Tongue (tissue), 2 donors: Measurements from ENCODE around the gene CYP27B1. TPM values are rescaled to one million over a fixed set of nuclear protein-coding genes. Genes with fewer than 3 reads are reported as not detected.
A peak's percentile ranks its signal among the peaks of the same experiment; 100 is the strongest.

Experiments used
- DNase-seq: peaks from one replicate; pipeline ENCODE4 v3.0.0-alpha.2; 2015
- total RNA-seq: library from RNA; depleted of rRNA; stranded (reverse); fragments of >200 nt; gene quantifications from one replicate; pipeline ENCODE4 v1.2.3, GENCODE V29; 2014

CYP27B1 gene
- total RNA-seq: 0.10 TPM

- DNase-seq: no peak
Observed at GRCh38 chr12:57766464-57767304, at the start of gene CYP27B1. Gene CYP27B1, minus strand, starts transcription at chr12:57767078. Its CDS starts 37 bp downstream, at chr12:57767041.

DNA sequence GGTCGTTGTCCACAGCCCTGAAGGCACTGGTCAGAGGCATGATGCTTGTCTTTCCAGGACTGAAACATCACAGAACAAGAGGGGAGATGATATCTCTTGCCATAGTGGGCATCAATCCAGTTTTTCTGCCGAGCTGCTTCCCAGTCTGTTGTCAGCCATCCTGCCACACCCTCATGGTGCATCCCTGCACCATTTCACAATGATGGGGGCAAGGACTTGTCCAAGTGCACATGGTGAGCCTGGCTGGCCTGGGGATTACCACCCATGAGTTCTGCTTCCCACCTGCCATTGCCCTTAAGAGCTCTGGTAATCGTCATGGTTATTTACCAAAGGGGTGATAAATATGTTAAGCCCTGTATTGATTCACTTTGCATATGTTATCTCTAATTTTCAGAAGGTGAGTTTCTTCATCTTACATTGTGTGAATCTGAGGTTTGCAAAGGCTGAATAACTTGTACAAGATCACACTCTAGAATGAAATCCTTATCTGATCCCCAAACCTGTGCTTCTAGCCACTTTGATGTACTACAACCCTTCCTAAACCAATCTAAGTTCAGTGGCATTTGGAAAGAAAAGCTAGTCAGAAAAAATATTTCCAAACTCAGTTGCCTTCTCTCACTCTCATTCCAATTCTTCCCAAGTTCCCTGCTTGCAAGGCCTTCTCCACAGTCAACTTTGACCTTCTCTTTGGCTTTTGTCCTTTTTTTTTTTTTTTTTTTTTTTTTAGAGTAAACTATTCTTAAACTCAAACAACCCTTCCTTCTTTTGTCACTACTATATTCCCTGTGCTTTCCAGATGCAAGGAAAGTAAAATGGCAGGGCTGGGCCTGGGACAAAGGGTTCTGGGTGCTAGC lies 49.4 kb upstream of the CYP27B1 start:
- no peak for DNase-seq

DNA sequence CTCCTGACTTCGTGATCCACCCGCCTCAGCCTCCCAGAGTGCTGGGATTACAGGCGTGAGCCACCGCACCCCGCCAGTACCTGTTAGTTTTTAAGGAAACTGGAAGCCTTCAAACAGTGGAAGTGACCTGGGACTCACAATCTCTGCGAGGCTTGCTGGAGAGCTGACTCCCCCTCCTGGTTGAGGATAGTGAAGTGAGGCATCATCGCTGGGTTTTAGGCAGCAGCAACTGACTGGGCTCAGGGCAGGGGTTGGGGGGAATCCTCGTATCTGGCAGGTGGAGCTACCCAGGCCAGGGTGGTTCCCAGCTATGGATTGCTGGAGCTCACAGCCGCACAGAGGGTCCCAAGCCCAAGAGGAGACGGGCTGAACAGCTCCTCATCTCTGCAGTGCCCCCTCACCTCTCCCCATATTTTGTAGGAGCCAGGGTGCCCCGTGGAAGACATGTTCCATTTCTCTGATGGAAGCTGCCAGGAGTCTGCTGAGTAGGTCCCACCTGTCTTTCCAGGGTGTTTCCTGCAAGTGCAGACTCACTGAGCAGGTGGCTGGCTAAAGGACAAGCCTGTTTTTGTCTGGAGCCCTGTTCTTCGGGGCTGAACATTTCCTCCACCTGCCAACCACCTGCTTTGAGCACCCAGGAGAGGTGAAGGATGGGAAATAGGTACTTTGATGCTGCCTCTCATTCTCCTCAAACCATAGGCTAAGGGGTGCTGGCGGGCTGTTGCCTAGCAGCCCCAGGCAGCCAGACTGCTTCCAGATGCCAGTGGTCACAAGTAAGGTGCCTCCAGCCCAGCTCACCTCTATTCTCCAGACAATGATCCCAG lies 48.5 kb upstream of the CYP27B1 start:
- no peak for DNase-seq

DNA sequence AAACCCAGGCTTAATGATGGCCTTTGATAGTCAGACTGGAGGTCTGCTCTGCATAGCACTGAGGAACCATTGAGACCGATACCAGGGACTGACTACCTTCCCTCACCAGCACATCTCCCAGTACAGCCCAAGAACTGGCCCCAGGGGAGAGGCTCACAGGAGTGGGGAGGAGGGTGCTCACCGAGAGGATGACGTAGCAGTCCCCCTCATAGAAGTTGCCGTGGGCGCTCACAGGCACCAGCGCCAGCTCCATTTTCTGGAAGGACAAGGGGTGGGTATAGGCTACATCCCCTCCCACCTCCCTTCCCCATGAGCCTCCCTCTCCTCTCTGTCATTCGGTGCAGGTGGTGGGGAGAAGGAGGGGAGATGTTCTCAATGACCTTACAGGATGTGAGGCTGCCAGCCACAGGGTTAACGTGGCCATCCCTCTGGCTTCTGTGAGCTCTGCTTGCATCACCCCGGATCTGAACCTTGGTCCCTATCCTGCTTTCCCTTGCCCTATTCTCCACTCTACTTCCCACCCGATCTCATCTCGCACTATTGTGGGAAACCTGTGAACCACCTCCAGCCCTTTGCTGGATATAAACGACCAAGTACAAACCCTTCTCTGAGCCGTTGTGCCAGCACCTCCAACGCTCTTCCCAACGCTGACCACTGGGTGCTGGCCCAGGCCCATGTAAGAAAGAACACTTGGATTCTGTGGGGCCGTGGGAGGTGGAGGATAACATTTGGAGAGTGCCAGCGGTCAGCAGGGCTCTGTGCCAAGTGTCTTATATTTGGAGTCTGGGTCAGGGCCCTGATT lies 47.3 kb upstream of the CYP27B1 start:
- no peak for DNase-seq

DNA sequence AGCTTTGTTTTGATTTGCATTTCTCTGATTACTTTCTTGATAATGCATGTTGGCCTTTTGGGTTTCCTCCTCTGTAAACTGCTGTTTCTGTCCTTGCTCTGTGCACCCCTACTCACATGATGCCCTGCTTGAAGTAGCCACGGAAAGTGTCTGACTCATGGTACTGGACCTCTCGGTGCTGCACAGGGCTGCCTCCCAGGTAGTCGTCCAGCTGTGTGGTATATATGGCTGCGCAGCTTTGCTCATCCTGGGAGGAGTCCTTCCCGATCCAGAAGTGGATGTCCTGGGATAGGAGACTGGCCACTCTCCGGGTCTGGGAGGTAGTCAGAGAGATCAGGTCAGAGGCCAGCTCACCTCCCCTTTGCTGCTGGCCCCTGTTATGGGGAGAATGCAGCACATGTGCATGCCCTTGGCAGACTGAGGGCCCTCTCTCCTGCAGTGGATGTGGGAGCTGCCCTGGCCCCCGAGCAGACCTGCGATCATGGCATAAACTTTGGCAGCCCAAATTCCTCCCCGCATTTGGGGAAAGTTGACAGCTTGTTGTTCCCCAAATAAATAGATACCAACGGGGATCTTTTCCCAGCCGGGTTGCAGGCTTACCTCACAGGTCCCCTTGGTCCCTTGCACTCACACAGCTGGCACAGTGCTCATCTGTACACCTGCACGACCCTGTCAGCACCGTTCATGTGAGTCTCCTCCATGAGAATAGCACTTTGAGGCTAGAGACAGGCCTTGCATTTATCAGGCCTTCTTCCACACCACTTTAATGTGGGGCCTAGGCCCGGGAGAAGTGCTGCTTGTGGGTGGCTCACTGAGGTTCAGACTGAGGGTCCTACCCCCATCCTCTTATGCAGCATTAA lies 46.5 kb upstream of the CYP27B1 start:
- DNase-seq: no peak

DNA sequence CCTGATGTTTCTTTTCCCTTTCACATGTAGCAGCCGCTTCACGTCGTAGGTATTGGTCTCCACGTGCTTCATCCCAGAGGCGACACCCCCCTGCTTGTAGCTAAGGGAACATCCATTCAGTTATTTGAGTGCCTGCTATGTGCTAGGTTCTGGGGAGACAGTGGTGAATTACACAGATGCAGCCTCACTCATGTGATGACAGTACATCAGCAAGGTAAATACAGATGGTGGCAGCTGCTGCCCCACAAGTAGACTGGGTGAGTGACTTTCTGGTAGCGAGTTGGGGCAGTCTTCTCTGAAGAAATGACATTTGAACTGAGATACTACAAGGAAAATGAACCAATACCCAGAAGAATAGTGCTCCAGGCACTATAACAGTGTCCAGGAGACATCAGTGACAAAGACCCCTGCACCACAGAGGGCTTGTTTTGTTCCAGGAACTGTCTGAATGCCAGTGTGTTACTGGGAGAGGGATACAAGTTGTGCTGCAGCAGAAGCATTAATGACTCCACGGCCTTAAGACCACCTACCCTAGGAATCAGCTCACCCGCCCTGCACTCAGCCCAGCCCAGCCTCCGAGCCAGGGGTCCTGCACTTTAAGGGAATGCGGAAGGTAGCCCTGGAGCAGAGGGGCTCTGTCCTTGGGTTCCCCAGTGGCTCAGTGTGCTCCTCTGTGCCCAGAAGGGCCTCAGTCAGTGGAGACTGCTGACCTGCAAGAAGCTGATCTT lies 44.3 kb upstream of the CYP27B1 start:
- no peak for DNase-seq

- DNase-seq: no peak
Observed at GRCh38 chr12:57810450-57810849, 43.6 kb upstream of the CYP27B1 start.

DNA sequence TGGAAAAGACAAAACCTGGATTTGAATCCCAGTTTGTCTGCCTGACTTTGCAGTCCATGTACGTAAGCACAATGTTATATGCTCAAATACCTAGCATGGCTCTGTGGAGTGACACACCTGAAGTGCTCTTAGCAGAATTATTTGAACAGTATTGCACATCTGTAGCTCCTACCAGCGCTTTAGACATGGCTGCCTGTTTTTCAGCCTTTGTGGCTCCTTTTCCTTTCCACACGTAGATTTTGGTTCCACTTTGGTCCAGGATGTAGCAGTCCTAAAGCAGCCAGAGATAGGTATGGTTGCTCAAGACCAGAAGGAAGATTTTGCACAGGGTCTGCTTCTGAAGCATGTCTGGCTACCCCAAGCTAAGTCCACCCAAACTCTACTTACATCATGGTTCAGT lies 42.5 kb upstream of the CYP27B1 start:
- DNase-seq: no peak

- no peak for DNase-seq
Observed at GRCh38 chr12:57808351-57808750, 41.5 kb upstream of the CYP27B1 start.

GRCh38 chr12:57807285-57807684 lies 40.4 kb upstream of the CYP27B1 start:
- no peak for DNase-seq

DNA sequence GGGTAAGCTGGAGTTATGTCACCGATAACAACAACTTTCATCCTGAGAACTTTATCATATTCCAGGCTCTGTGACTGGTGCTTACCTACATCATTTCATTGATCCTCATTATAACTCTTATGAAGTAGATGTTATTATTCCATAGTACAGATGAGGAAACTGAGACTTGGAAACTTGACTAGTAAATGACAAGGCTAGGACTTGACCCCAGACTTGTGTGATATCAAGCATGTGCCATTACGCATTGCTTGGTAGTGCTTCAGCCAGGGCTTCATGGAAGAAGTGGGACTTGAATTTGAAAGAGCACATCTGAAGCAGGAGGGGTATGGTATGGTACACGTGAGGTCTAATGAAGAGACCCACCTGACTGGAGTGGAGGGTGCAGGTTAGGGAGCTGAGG lies 39.8 kb upstream of the CYP27B1 start:
- no peak for DNase-seq

DNA sequence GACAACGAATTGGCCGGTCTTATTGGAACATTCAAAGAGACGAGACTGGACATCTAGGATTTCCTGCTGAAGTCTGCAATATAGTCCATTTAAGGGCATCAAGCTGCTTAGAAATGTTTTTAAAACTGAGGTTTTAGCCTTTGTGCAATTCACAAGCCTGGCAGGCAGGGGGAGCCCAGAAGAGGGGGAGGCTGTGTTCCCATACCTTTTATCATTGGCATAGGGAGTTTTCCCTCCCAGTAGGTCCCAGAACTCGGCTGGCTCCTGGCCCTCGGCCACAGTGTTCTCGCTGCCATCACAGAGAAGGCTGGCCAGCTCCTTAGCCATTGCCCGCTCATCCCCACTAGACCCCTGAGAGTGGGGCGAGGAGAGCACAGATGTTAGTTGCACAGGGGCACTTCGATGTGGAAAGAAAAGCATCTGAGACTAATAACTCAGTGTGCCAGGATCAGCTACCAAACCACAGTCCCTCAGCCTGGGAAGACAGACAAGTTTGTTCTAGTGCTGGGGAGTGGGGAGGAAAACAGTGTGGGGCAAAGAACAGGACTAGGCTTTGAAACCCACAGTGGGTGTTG lies 36.5 kb upstream of the CYP27B1 start:
- DNase-seq: peak; percentile 45

DNA sequence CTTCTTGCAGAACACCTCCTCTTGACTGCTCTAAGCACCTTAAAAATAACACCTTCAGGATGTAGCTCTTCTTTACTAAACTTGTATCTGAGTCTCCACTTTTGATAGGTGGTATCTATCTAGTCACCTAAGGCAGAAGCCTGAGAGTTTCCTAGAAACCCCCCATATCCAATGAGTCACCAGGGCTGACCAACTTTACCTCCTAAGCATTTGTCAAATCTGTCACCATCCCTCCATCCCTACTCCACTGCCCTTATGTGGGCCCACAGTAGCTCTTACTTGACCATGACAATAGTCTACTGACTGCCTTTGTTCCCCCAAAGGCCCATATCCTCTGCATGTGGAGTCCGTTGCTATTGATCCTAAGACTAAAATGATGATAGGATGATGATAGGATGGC lies 35.7 kb upstream of the CYP27B1 start:
- no peak for DNase-seq

DNA sequence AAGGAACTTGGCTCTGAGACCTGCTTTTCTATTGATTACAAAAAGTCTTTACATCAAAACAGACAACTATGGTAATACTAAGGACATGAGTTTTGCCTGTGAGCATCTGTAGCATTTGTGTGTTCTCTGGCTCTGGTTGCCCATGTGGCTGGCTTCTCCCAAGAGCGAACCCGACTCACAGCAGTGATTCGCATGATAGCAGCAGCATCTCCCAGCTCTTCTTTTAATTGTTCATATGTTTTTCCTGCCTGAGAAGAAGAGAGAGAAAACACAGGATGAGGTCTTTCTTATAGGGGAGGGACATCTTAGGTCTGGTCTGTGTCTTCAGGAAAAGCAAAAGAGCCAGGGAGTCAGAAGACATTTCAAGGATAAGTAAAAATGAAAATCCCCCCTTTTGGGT lies 34.1 kb upstream of the CYP27B1 start:
- no peak for DNase-seq

DNA sequence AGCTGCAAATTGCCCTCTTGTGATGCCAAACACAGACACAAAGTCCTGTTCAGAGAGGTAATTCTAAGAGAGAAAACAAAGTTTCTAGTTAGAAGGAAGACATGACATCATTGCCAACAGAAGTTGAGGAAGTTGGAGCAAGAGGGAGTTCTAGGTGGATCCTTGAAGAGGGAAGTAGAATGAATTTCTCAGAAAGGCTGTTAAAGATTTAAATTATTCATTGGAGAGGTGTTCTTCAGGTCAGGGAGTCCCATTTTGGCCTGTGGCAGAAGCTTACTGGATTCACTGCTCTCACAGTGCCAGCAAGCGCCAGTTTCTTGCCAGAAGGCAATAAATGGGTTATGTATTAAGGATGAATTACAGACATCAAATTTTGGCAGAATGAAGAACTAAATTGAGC lies 31.1 kb upstream of the CYP27B1 start:
- DNase-seq: no peak

- no peak for DNase-seq
Observed at GRCh38 chr12:57796996-57797395, 30.1 kb upstream of the CYP27B1 start.

DNA sequence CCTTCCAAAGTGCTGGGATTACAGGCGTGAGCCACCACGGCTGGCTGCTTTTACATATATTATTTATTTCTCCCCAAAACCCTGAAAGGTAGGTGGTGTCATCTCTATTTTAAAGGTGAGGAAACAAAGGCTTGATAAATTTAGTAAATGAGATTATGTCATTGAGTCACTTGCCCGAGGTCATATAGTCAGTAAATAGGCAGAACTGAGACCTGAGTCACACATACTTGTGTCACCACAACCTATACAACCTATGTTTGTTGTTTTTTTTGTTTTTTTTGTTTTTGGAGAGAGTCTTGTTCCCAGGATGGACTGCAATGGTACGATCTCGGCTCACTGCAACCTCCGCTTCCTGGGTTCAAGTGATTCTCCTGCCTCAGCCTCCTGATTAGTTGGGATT lies 28.5 kb upstream of the CYP27B1 start:
- DNase-seq: no peak

DNA sequence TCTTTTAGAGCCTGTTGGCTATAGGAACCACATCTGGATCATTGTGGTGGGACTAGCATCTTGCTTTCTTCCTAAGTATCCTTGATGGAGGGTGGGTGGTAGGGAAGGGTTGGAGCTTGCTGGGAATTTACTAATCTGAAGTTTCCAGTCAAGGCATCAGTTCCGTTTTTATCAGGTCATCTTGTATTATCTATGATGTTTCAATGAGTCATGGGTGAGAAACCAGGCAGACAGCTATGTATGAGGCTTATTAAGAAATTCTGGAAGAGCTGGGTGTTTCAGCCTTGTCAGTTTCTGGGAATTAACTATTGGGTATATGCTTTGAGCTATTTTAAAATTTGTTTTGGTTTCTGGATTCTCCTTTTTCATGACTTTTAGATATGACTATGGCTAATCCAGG lies 27.0 kb upstream of the CYP27B1 start:
- DNase-seq: no peak

DNA sequence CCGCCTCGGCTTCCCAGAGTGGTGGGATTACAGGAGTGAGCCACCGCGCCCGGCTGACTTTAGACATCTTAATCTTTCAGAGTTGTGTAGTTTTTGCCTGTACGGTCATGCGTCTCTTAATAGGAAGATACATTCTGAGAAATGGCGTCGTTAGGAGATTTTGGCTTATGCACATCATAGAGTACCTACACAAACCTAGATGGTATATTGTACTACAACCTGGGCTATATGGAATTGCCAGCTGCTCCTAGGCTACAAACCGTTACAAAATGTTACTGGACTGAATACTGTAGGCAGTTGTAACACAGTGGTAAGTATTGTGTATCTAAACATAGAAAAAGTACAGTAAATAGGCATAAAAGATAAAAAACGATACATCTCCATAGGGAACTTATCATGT lies 17.0 kb upstream of the CYP27B1 start:
- no peak for DNase-seq

GRCh38 chr12:57783466-57783801 lies 16.6 kb upstream of the CYP27B1 start:
- no peak for DNase-seq
